Mesothelial cell of epicardium (in vitro differentiated cells): ENCODE results near the gene SEPTIN8. TPM values are rescaled to one million over a fixed set of nuclear protein-coding genes. Genes with fewer than 3 reads are reported as not detected.

Source experiments
- DNase-seq, 2 experiments: peaks; one replicate each; pipeline ENCODE4 v3.0.0; 2021; ENCODE audit warnings: low spot score in 2 of 2; ENCODE audit not compliant: unreplicated experiment in 2 of 2
- H3K27ac Mint-ChIP-seq: 2 replicates; pipeline ENCODE4 v1.8.0; 2021; ENCODE audit warnings: mixed read lengths
- H3K27me3 Mint-ChIP-seq: 2 replicates; pipeline ENCODE4 v1.8.0; 2021; ENCODE audit warnings: low read depth, mixed read lengths
- H3K36me3 Mint-ChIP-seq: 2 replicates; pipeline ENCODE4 v1.8.0; 2021; ENCODE audit warnings: mixed read lengths
- H3K4me1 Mint-ChIP-seq: 2 replicates; pipeline ENCODE4 v1.8.0; 2021; ENCODE audit warnings: mixed read lengths
- H3K4me3 Mint-ChIP-seq: 2 replicates; pipeline ENCODE4 v1.8.0; 2021; ENCODE audit warnings: mild to moderate bottlenecking, moderate library complexity, mixed read lengths
- H3K9me3 Mint-ChIP-seq: 2 replicates; pipeline ENCODE4 v1.8.0; 2021; ENCODE audit warnings: mixed read lengths
- CTCF ChIP-seq: fragments of 200-600 bp; sonication (generic); IDR thresholded peaks from one replicate; pipeline ENCODE4 v1.5.0; 2021; ENCODE audit warnings: antibody characterized with exemption; ENCODE audit not compliant: unreplicated experiment
- total RNA-seq: library from RNA; stranded (reverse); gene quantifications from 3 replicates; pipeline ENCODE4 v1.2.1, GENCODE V29; 2021

SEPTIN8 gene
- total RNA-seq, 1 donor from 2014 or later: 58.9 TPM

GRCh38 chr5:132773601-132774355, 3.3 kb downstream of the SEPTIN8 start:
- Mint-ChIP-seq H3K4me1 (peaks cover 34% of the 10 kb centered on the region), H3K9me3 (no peaks in the 10 kb centered on the region), H3K27me3 (peaks cover under 1% of the 10 kb centered on the region), H3K4me3 (no peak overlapping the region), H3K36me3 (no peaks in the 10 kb centered on the region), H3K27ac (no peak overlapping the region)
- TF ChIP-seq CTCF: no peak
- no peak for DNase-seq

- Mint-ChIP-seq H3K27me3 (no peaks in the 10 kb centered on the region), H3K27ac (no peak overlapping the region), H3K9me3 (no peaks in the 10 kb centered on the region), H3K36me3 (no peaks in the 10 kb centered on the region), H3K4me1 (peaks cover 32% of the 10 kb centered on the region), H3K4me3 (no peak overlapping the region)
- no peak for TF ChIP-seq CTCF
- DNase-seq: no peak
These were observed 3.9 kb downstream of the SEPTIN8 start for GRCh38 chr5:132773114-132773513.

- H3K36me3 Mint-ChIP-seq: no peaks in the 10 kb centered on the region
- no peaks in the 10 kb centered on the region for H3K27me3 Mint-ChIP-seq
- H3K4me3 Mint-ChIP-seq: no peak overlapping the region
- H3K4me1 Mint-ChIP-seq: peaks cover 30% of the 10 kb centered on the region
- H3K27ac Mint-ChIP-seq: peak overlapping the region; percentile 39
- H3K9me3 Mint-ChIP-seq: no peaks in the 10 kb centered on the region
- no peak for DNase-seq
- TF ChIP-seq CTCF: no peak
These were observed 4.6 kb downstream of the SEPTIN8 start for GRCh38 chr5:132772291-132773070.

GRCh38 chr5:132771503-132771998, 5.5 kb downstream of the SEPTIN8 start:
- Mint-ChIP-seq H3K4me1 (peaks cover 30% of the 10 kb centered on the region), H3K9me3 (no peaks in the 10 kb centered on the region), H3K27ac (no peak overlapping the region), H3K36me3 (no peaks in the 10 kb centered on the region), H3K4me3 (no peak overlapping the region), H3K27me3 (no peaks in the 10 kb centered on the region)
- no peak for DNase-seq
- TF ChIP-seq CTCF: no peak

- H3K4me3 Mint-ChIP-seq: no peak overlapping the region
- peak overlapping the region; percentile 4 for H3K27ac Mint-ChIP-seq
- H3K4me1 Mint-ChIP-seq: peaks cover 24% of the 10 kb centered on the region
- TF ChIP-seq CTCF: no peak
- no peaks in the 10 kb centered on the region for H3K36me3 Mint-ChIP-seq
- no peaks in the 10 kb centered on the region for H3K9me3 Mint-ChIP-seq
- DNase-seq: no peak
- no peaks in the 10 kb centered on the region for H3K27me3 Mint-ChIP-seq
These were observed 6.4 kb downstream of the SEPTIN8 start for GRCh38 chr5:132770476-132771159.
